CD4-positive, CD25-positive, alpha-beta regulatory T cell (primary cell): ENCODE results near the gene ARPC5. TPM values are rescaled to one million over a fixed set of nuclear protein-coding genes. Genes with fewer than 3 reads are reported as not detected.
"Not testable (repeated sequence)": the region's sequence is repeated elsewhere in the genome, so short reads cannot be mapped to it uniquely, and the experiment has no call there.

Source experiments
- ATAC-seq, 2 donors: fragments of 150-1000 bp; cut with Tn5 transposase; one replicate each; pipeline ENCODE4 v1.10.0; 2021; ENCODE audit warnings: low read depth in 2 of 2, moderate number of reproducible peaks in 2 of 2, moderate library complexity in 1 of 2
- DNase-seq, 3 donors: peaks; one replicate each; pipeline versions ENCODE4 v3.0.0 to v3.0.0-alpha.2; 2012 to 2022; ENCODE audit warnings: mixed read lengths in 1 of 3
- H3K27ac ChIP-seq: one replicate; pipeline ENCODE4 v1.7.0; 2013; ENCODE audit warnings: mild to moderate bottlenecking, low read length; ENCODE audit not compliant: insufficient read depth, poor library complexity, severe bottlenecking
- H3K27me3 ChIP-seq: one replicate; pipeline ENCODE4 v1.7.0; 2013; ENCODE audit warnings: low read length; ENCODE audit not compliant: control insufficient read depth, insufficient read depth
- H3K36me3 ChIP-seq: one replicate; pipeline ENCODE4 v1.7.0; 2013; ENCODE audit warnings: mild to moderate bottlenecking, low read length, moderate library complexity; ENCODE audit not compliant: control insufficient read depth, insufficient read depth
- H3K4me1 ChIP-seq: 2 replicates; pipeline ENCODE4 v1.7.0; 2013; ENCODE audit warnings: mild to moderate bottlenecking, low read length; ENCODE audit not compliant: insufficient read depth, control insufficient read depth, poor library complexity, severe bottlenecking
- H3K4me3 ChIP-seq: one replicate; pipeline ENCODE4 v1.7.0; 2013; ENCODE audit warnings: low read depth, mild to moderate bottlenecking, low read length, moderate library complexity
- H3K9me3 ChIP-seq, 2 experiments: 1 replicate in 1 of 2; 2 replicates in 1 of 2; pipeline ENCODE4 v1.7.0; 2013; ENCODE audit warnings: low read length in 2 of 2, mild to moderate bottlenecking in 1 of 2, moderate library complexity in 1 of 2; ENCODE audit not compliant: control insufficient read depth in 2 of 2
- H3K27ac Mint-ChIP-seq, 3 donors: one replicate each; pipeline ENCODE4 v1.8.0; 2020 to 2022; ENCODE audit warnings: mild to moderate bottlenecking in 3 of 3, mixed read lengths in 3 of 3, moderate library complexity in 2 of 3
- H3K27me3 Mint-ChIP-seq: one replicate; pipeline ENCODE4 v1.8.0; 2022; ENCODE audit warnings: mild to moderate bottlenecking, mixed read lengths
- H3K36me3 Mint-ChIP-seq: one replicate; pipeline ENCODE4 v1.8.0; 2020; ENCODE audit warnings: mixed read lengths
- H3K4me1 Mint-ChIP-seq, 4 donors: one replicate each; pipeline ENCODE4 v1.8.0; 2020 to 2022; ENCODE audit warnings: mixed read lengths in 4 of 4, mild to moderate bottlenecking in 1 of 4
- H3K4me3 Mint-ChIP-seq, 4 donors: one replicate each; pipeline ENCODE4 v1.8.0; 2020 to 2022; ENCODE audit warnings: mild to moderate bottlenecking in 4 of 4, mixed read lengths in 4 of 4, moderate library complexity in 3 of 4
- H3K9me3 Mint-ChIP-seq, 7 donors: one replicate each; pipeline ENCODE4 v1.8.0; 2020 to 2022; ENCODE audit warnings: mixed read lengths in 7 of 7, mild to moderate bottlenecking in 3 of 7, moderate library complexity in 2 of 7
- polyA plus RNA-seq, 4 donors: library from polyadenylated mRNA; unstranded; fragments of 300-500 nt; fragmentation: Illumina TruSeq; gene quantifications; one replicate each; pipeline ENCODE4 v1.2.3, GENCODE V29; 2021
- total RNA-seq: library from RNA; stranded (reverse); gene quantifications from one replicate; pipeline ENCODE4 v1.2.3, GENCODE V29; 2022

ARPC5 gene
- total RNA-seq (76.3 TPM), polyA plus RNA-seq (100 to 1,000 TPM; 347 to 541 (median 415) TPM)

DNA sequence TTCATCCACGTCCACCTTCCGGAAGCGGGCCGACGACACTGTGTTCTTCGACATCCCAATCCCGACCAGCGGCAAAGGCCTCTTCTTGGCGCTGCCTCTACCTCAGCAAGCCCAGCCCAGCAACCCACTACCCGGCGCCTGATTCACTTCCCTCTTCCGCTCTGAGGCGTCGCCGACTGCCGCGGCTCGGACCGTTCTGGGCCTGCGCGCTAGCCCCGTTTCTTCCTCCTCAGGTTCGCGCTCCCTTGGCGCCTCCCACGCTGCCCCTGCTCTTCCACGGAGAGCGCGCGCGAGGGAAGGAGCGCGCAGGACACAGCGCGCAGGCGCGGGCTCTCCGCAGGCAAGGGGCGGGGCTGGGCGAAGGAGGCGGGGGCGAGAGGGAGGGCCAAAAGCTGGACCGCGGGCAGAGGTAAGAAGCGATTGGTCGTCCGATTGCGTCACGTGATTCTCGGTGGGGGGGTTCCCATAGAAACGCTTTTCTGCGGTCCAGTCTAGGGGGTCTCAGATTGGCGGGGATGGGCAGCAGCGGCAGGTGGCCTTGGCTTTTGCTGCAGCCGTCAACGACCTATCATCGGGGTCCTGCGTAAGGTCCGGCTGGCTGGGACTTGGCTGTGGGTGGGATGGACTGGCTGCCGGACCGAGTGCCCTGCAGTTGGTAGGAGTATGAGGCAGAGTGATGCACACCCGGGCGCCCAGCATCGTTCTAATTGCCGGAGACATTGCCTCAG is at the start of gene ARPC5:
TSS of gene ARPC5 (minus strand) at position 178 of the 728 bp plus-strand sequence. CDS start at position 54, 124 bp downstream.
- H3K36me3 Mint-ChIP-seq = peaks cover 5% of the 10 kb centered on the region
- peak; percentile 89 to 99 (median 91) for DNase-seq
- ATAC-seq = peak; percentile 93 to 94
- H3K27me3 ChIP-seq = no peaks in the 10 kb centered on the region
- peaks cover 11 to 48% (median 20%) of the 10 kb centered on the region in 4 donors for H3K4me1 Mint-ChIP-seq
- H3K9me3 ChIP-seq = no peaks in the 10 kb centered on the region
- peak within 1 kb of the TSS; percentile 91 for H3K4me3 ChIP-seq
- peaks cover 15% of the 10 kb centered on the region for H3K27me3 Mint-ChIP-seq
- H3K9me3 Mint-ChIP-seq = peaks cover 0 to 1% (median 0%) of the 10 kb centered on the region in 7 donors
- peak within 1 kb of the TSS; percentile 97 to 99 (median 99) for H3K27ac Mint-ChIP-seq
- peak within 1 kb of the TSS; percentile 86 to 100 (median 99) for H3K4me3 Mint-ChIP-seq
- peaks cover 8% of the 10 kb centered on the region for H3K36me3 ChIP-seq
- H3K27ac ChIP-seq = peak within 1 kb of the TSS; percentile 75
- peaks cover 49% of the 10 kb centered on the region for H3K4me1 ChIP-seq

DNA sequence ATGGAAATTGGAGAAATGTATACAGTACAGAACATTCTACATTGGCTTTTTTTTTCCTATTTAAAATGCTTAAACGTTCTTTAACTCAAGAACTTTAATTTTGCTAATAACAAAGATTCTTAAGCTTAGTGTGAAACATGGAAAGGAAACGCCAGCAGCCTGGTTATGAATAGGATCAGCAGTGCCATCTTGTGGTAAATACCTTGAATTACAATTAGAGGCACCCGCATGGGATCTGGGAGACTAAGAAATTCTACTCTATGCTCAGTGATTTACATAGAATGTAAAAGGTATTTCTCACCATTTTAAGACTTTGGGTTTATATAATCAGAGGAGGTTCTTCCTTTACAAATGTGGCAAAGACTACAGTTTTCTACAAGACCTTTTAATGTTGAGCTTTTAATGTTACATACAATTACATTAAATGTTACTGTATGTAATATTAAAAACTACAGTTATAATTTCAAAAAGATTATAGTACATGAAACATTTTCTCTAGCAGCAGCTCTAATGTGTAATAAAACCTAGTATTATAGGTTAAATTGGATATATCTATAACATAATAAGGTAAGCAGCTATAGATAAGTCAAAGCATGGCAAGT is 49.6 kb upstream of the ARPC5 start:
- Histone ChIP-seq H3K4me1 (no peaks in the 10 kb centered on the region), H3K27me3 (no peaks in the 10 kb centered on the region), H3K27ac (no peak overlapping the region), H3K9me3 (no peaks in the 10 kb centered on the region), H3K4me3 (no peak overlapping the region), H3K36me3 (no peaks in the 10 kb centered on the region)
- Mint-ChIP-seq H3K36me3 (no peaks in the 10 kb centered on the region), H3K4me1 (no peaks in the 10 kb centered on the region), H3K27ac (no peak overlapping the region), H3K4me3 (no peak overlapping the region), H3K9me3 (peaks cover 0 to 1% (median 0%) of the 10 kb centered on the region in 7 donors), H3K27me3 (peaks cover 10% of the 10 kb centered on the region)
- DNase-seq (peak in 2 of 3 donors; percentile 57 to 61), ATAC-seq (peak in 1 of 2 donors; percentile 73)

GRCh38 chr1:183679363-183679762 is 43.8 kb upstream of the ARPC5 start:
- H3K4me1 ChIP-seq, H3K27me3 ChIP-seq, H3K36me3 ChIP-seq, H3K4me3 Mint-ChIP-seq, H3K27ac ChIP-seq, H3K27ac Mint-ChIP-seq, DNase-seq, H3K4me3 ChIP-seq, H3K9me3 Mint-ChIP-seq, ATAC-seq, H3K36me3 Mint-ChIP-seq, H3K9me3 ChIP-seq, H3K4me1 Mint-ChIP-seq: not testable (repeated sequence)
- H3K27me3 Mint-ChIP-seq = peaks cover 38% of the 10 kb centered on the region

GRCh38 chr1:183678819-183679218 is 43.2 kb upstream of the ARPC5 start:
- H3K9me3 ChIP-seq = no peaks in the 10 kb centered on the region
- H3K27ac Mint-ChIP-seq = no peak overlapping the region
- DNase-seq (no peak), ATAC-seq (no peak)
- no peaks in the 10 kb centered on the region for H3K27me3 ChIP-seq
- no peak overlapping the region for H3K4me3 Mint-ChIP-seq
- H3K9me3 Mint-ChIP-seq = peaks cover 0 to 6% (median 2%) of the 10 kb centered on the region in 7 donors
- peaks cover 38% of the 10 kb centered on the region for H3K27me3 Mint-ChIP-seq
- H3K27ac ChIP-seq = no peak overlapping the region
- no peaks in the 10 kb centered on the region for H3K4me1 ChIP-seq
- no peaks in the 10 kb centered on the region for H3K4me1 Mint-ChIP-seq
- H3K36me3 Mint-ChIP-seq = no peaks in the 10 kb centered on the region
- no peak overlapping the region for H3K4me3 ChIP-seq
- no peaks in the 10 kb centered on the region for H3K36me3 ChIP-seq

- ATAC-seq (no peak), DNase-seq (no peak)
- Histone ChIP-seq H3K27ac (no peak overlapping the region), H3K9me3 (no peaks in the 10 kb centered on the region), H3K36me3 (no peaks in the 10 kb centered on the region), H3K4me3 (no peak overlapping the region), H3K27me3 (no peaks in the 10 kb centered on the region), H3K4me1 (no peaks in the 10 kb centered on the region)
- Mint-ChIP-seq H3K27ac (no peak overlapping the region), H3K9me3 (peaks cover 0 to 6% (median 3%) of the 10 kb centered on the region in 7 donors), H3K36me3 (no peaks in the 10 kb centered on the region), H3K27me3 (peaks cover 46% of the 10 kb centered on the region), H3K4me3 (no peak overlapping the region), H3K4me1 (no peaks in the 10 kb centered on the region)
Measured at GRCh38 chr1:183676586-183677189, 41.1 kb upstream of the ARPC5 start.

DNA sequence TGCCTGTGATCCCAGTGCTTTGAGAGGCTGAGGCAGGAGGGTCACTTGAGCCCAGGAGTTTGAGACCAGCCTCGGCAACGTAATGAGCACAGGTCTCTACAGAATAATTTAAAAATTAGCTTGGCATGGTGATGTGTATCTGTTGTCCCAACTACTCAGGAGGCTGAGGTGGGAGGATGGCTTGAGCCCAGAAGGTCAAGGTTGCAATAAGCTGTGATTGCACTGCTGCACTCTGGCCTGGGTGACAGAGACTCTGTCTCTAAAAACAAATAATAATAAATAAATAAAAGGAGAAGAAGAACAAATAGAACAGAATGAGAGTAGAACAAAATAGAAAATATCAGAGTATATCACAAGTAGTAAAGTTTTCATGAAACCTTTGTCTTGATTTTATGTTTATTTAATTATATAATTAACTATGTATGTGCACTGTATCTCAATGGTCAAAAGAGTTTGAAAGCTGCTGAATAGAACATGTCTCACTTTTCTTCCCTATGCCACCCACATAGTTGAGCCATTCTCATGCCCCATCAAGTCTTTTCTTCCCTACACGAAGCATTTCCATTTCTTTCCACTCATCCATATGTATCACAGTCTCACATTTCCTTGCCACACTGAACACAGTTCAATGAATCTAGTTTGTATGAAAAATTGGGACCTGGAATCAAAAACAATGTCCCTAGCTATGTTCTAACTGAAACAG is 40.5 kb upstream of the ARPC5 start:
- Histone ChIP-seq H3K27ac (no peak overlapping the region), H3K9me3 (peaks cover 5% of the 10 kb centered on the region in 2 experiments), H3K4me3 (no peak overlapping the region), H3K4me1 (no peaks in the 10 kb centered on the region), H3K27me3 (no peaks in the 10 kb centered on the region), H3K36me3 (no peaks in the 10 kb centered on the region)
- Mint-ChIP-seq H3K4me3 (no peak overlapping the region), H3K36me3 (no peaks in the 10 kb centered on the region), H3K4me1 (no peaks in the 10 kb centered on the region), H3K27me3 (peaks cover 45% of the 10 kb centered on the region), H3K9me3 (peaks cover 0 to 6% (median 3%) of the 10 kb centered on the region in 7 donors), H3K27ac (no peak overlapping the region)
- ATAC-seq = no peak
- no peak for DNase-seq

GRCh38 chr1:183675381-183675780 is 39.8 kb upstream of the ARPC5 start:
- DNase-seq (no peak), ATAC-seq (no peak)
- peaks cover 45% of the 10 kb centered on the region for H3K27me3 Mint-ChIP-seq
- no peak overlapping the region for H3K4me3 Mint-ChIP-seq
- Histone ChIP-seq H3K4me3 (no peak overlapping the region), H3K27ac (no peak overlapping the region), H3K27me3 (no peaks in the 10 kb centered on the region), H3K9me3 (peaks cover 5 to 6% of the 10 kb centered on the region in 2 experiments), H3K36me3 (no peaks in the 10 kb centered on the region), H3K4me1 (no peaks in the 10 kb centered on the region)
- no peak overlapping the region for H3K27ac Mint-ChIP-seq
- peaks cover 5% of the 10 kb centered on the region for H3K36me3 Mint-ChIP-seq
- H3K4me1 Mint-ChIP-seq = no peaks in the 10 kb centered on the region
- H3K9me3 Mint-ChIP-seq = peaks cover 0 to 10% (median 4%) of the 10 kb centered on the region in 7 donors
